SK-N-SH (cell line): Measurements from ENCODE around the gene TRIM47. TPM values are rescaled to one million over a fixed set of nuclear protein-coding genes. Genes with fewer than 3 reads are reported as not detected.

ENCODE experiments used
- CTCF ChIA-PET: fragments of 300-600, 350-600 bp; formaldehyde crosslinking; extraction: SDS; loops from one replicate; lab custom pipeline; 2021; lab: Yijun Ruan, JAX
- POLR2A ChIA-PET: fragments of 350-600 bp; sonication (Branson Sonifier 250); formaldehyde crosslinking; extraction: SDS; loops from one replicate; lab custom pipeline; 2020; ENCODE audit warnings: antibody characterized with exemption, inconsistent platforms; lab: Yijun Ruan, JAX
- DNase-seq: peaks from one replicate; pipeline ENCODE4 v3.0.0; 2012
- H2AFZ ChIP-seq: fragments of 200-600 bp; sonication (generic); 2 replicates; pipeline ENCODE4 v1.8.1; 2016; ENCODE audit warnings: antibody characterized with exemption, mild to moderate bottlenecking, low read depth
- H3F3A ChIP-seq: fragments of 200-600 bp; sonication (generic); replicated peaks from 2 replicates; pipeline ENCODE3; 2016; ENCODE audit warnings: antibody characterized with exemption, mild to moderate bottlenecking; ENCODE audit not compliant: insufficient read depth
- H3K27ac ChIP-seq, 2 experiments: fragments of 200-500 bp in 1 of 2; fragments of 200-600 bp in 1 of 2; sonication (Bioruptor generic) in 1 of 2; sonication (generic), shearing (Covaris generic) in 1 of 2; 2 replicates each; pipeline versions ENCODE4 v1.5.1 to v1.6.1; 2014 to 2016; ENCODE audit warnings: low read depth in 2 of 2, inconsistent platforms in 1 of 2, low read length in 1 of 2, mild to moderate bottlenecking in 1 of 2, mixed read lengths in 1 of 2
- H3K27me3 ChIP-seq: fragments of 200-600 bp; sonication (generic), shearing (Covaris generic); 2 replicates; pipeline ENCODE4 v1.6.1; 2016; ENCODE audit warnings: mixed run types; ENCODE audit not compliant: insufficient read depth
- H3K36me3 ChIP-seq, 2 experiments: fragments of 200-500 bp in 1 of 2; fragments of 200-600 bp in 1 of 2; sonication (Bioruptor generic) in 1 of 2; sonication (generic) in 1 of 2; replicated peaks in 1 of 2; 2 replicates each; pipeline versions ENCODE3 to v1.5.1; 2014 to 2016; ENCODE audit warnings: low read length in 1 of 2, mild to moderate bottlenecking in 1 of 2; ENCODE audit not compliant: insufficient read depth in 2 of 2, control insufficient read depth in 1 of 2
- H3K4me1 ChIP-seq, 2 experiments: fragments of 200-500 bp in 1 of 2; fragments of 200-600 bp in 1 of 2; sonication (Bioruptor generic) in 1 of 2; sonication (generic), shearing (Covaris generic) in 1 of 2; 2 replicates each; pipeline versions ENCODE4 v1.5.1 to v1.6.1; 2014 to 2016; ENCODE audit warnings: low read depth in 1 of 2, low read length in 1 of 2, mixed run types in 1 of 2; ENCODE audit not compliant: insufficient read depth in 2 of 2, control insufficient read depth in 1 of 2
- H3K4me2 ChIP-seq: fragments of 200-600 bp; sonication (generic), shearing (Covaris generic); 2 replicates; pipeline ENCODE4 v1.6.1; 2017; ENCODE audit warnings: mixed run types
- H3K4me3 ChIP-seq, 2 experiments: fragments of 200-500 bp in 1 of 2; fragments of 200-600 bp in 1 of 2; sonication (Bioruptor generic) in 1 of 2; sonication (generic), shearing (Covaris generic) in 1 of 2; 2 replicates each; pipeline versions ENCODE4 v1.5.1 to v1.8.1; 2014 to 2016; ENCODE audit warnings: low read depth in 2 of 2, inconsistent platforms in 1 of 2, low read length in 1 of 2, mild to moderate bottlenecking in 1 of 2, mixed read lengths in 1 of 2, moderate library complexity in 1 of 2
- H3K79me2 ChIP-seq: fragments of 200-600 bp; sonication (generic); 2 replicates; pipeline ENCODE4 v1.8.1; 2017; ENCODE audit warnings: mild to moderate bottlenecking; ENCODE audit not compliant: insufficient read depth
- H3K9ac ChIP-seq: fragments of 200-600 bp; sonication (generic); 2 replicates; pipeline ENCODE4 v1.6.1; 2017; ENCODE audit warnings: mixed run types
- H3K9me2 ChIP-seq: fragments of 200-600 bp; sonication (generic); 2 replicates; pipeline ENCODE4 v1.6.1; 2017; ENCODE audit warnings: mixed run types
- H3K9me3 ChIP-seq: fragments of 200-600 bp; sonication (generic); 2 replicates; pipeline ENCODE4 v1.6.1; 2017; ENCODE audit warnings: mixed run types, mild to moderate bottlenecking, moderate library complexity
- H4K20me1 ChIP-seq: fragments of 200-600 bp; sonication (generic); 2 replicates; pipeline ENCODE4 v1.6.1; 2017; ENCODE audit warnings: mild to moderate bottlenecking, mixed run types; ENCODE audit not compliant: insufficient read depth
- CHD2 ChIP-seq: fragments of 150-350 bp; IDR thresholded peaks from 2 replicates; pipeline ENCODE4 v1.6.1; 2018; ENCODE audit warnings: low read length; ENCODE audit not compliant: partially characterized antibody
- EZH2phosphoT487 ChIP-seq: fragments of 200-600 bp; sonication (generic); IDR thresholded peaks from 2 replicates; pipeline ENCODE4 v1.6.1; 2017; ENCODE audit warnings: low read depth, mixed run types, mild to moderate bottlenecking, antibody characterized with exemption, moderate library complexity, borderline replicate concordance
- GABPA ChIP-seq: IDR thresholded peaks from 2 replicates; pipeline ENCODE4 v1.4.0; 2012; ENCODE audit warnings: low read depth, mild to moderate bottlenecking
- MEF2A ChIP-seq: IDR thresholded peaks from 2 replicates; pipeline ENCODE4 v1.4.0; 2012; ENCODE audit warnings: low read depth, borderline replicate concordance
- NRF1 ChIP-seq: IDR thresholded peaks from 2 replicates; pipeline ENCODE4 v1.6.1; 2012; ENCODE audit warnings: low read depth, mild to moderate bottlenecking, low read length
- POLR2AphosphoS5 ChIP-seq: IDR thresholded peaks from 2 replicates; pipeline ENCODE4 v1.6.1; 2012; ENCODE audit warnings: low read depth, low read length
- RAD21 ChIP-seq: IDR thresholded peaks from 2 replicates; pipeline ENCODE4 v1.6.1; 2012; ENCODE audit warnings: mild to moderate bottlenecking, low read length
- RXRA ChIP-seq: IDR thresholded peaks from 2 replicates; pipeline ENCODE4 v1.4.0; 2012; ENCODE audit warnings: low read depth, mild to moderate bottlenecking, borderline replicate concordance
- SIN3A ChIP-seq: IDR thresholded peaks from 2 replicates; pipeline ENCODE4 v1.6.1; 2012; ENCODE audit warnings: low read depth, mild to moderate bottlenecking, low read length, moderate library complexity, borderline replicate concordance
- TAF1 ChIP-seq: IDR thresholded peaks from 2 replicates; pipeline ENCODE4 v1.6.1; 2012; ENCODE audit warnings: low read depth, mild to moderate bottlenecking, low read length, moderate library complexity, borderline replicate concordance
- TCF12 ChIP-seq: IDR thresholded peaks from 2 replicates; pipeline ENCODE4 v1.4.0; 2012
- YY1 ChIP-seq: IDR thresholded peaks from 2 replicates; pipeline ENCODE4 v1.4.0; 2012; ENCODE audit warnings: low read depth, mild to moderate bottlenecking
- ZBTB33 ChIP-seq: IDR thresholded peaks from 2 replicates; pipeline ENCODE4 v1.4.0; 2012; ENCODE audit warnings: low read depth, borderline replicate concordance
- WGBS: methylation state at CpG from one replicate; pipeline ENCODE4 v1.1.6; 2017; ENCODE audit warnings: low lambda C conversion rate; 5-methylcytosine and 5-hydroxymethylcytosine counted together
- polyA plus RNA-seq, 3 experiments: library from polyadenylated mRNA; depleted of rRNA; stranded (reverse); fragments of >200 nt; gene quantifications; 2 replicates each; pipeline ENCODE4 v1.2.3, GENCODE V29; 2012
- TF ChIP-seq, protein P1 (sequence below): fragments of 200-600 bp; sonication (generic); IDR thresholded peaks from 2 replicates; pipeline ENCODE4 v1.6.1; 2017; ENCODE audit warnings: antibody characterized with exemption, mild to moderate bottlenecking, moderate library complexity
- TF ChIP-seq, protein P2 (sequence below): IDR thresholded peaks from 2 replicates; pipeline ENCODE4 v1.4.0; 2012; ENCODE audit warnings: low read depth
- TF ChIP-seq, protein P3 (sequence below): IDR thresholded peaks from 2 replicates; pipeline ENCODE4 v1.4.0; 2012; ENCODE audit warnings: low read depth, borderline replicate concordance
- TF ChIP-seq, protein P4 (sequence below): fragments of 150-350 bp; IDR thresholded peaks from 2 replicates; pipeline ENCODE4 v1.6.1; 2016; ENCODE audit warnings: mild to moderate bottlenecking, low read depth, low read length

TRIM47 gene
- polyA plus RNA-seq, 1 of the 3 experiments (the other 2 are of a cell fraction) = 5.1 TPM

DNA sequence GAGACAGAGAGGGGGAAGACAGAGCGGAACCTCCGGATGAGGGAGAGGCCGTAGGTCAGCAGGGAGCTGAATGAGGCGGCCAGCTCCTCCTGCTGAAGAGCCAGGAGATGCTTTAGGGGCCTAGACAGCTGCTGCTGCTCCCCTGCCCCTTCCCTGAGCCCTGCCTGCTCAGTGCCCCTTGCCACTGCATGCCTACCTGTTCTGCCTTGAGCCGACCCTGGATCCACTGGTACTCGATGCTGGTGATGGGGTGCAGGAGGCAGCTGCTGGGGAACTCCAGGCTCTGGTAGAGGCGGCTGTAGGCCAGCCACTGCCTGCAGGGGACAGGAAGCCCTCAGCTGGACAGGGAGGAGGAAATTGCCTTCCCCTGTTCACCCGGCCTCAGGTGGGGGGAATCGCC is 41.8 kb downstream of the TRIM47 start:
- TF ChIP-seq SIN3A = no peak
- TF ChIP-seq, protein P1, sequence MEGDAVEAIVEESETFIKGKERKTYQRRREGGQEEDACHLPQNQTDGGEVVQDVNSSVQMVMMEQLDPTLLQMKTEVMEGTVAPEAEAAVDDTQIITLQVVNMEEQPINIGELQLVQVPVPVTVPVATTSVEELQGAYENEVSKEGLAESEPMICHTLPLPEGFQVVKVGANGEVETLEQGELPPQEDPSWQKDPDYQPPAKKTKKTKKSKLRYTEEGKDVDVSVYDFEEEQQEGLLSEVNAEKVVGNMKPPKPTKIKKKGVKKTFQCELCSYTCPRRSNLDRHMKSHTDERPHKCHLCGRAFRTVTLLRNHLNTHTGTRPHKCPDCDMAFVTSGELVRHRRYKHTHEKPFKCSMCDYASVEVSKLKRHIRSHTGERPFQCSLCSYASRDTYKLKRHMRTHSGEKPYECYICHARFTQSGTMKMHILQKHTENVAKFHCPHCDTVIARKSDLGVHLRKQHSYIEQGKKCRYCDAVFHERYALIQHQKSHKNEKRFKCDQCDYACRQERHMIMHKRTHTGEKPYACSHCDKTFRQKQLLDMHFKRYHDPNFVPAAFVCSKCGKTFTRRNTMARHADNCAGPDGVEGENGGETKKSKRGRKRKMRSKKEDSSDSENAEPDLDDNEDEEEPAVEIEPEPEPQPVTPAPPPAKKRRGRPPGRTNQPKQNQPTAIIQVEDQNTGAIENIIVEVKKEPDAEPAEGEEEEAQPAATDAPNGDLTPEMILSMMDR = no peak
- TF ChIP-seq TAF1 = no peak
- TF ChIP-seq EZH2phosphoT487 = no peak
- TF ChIP-seq CHD2 = no peak
- TF ChIP-seq MEF2A = no peak
- no peak for TF ChIP-seq RAD21
- TF ChIP-seq, protein P2, sequence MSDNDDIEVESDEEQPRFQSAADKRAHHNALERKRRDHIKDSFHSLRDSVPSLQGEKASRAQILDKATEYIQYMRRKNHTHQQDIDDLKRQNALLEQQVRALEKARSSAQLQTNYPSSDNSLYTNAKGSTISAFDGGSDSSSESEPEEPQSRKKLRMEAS = no peak
- no peak for TF ChIP-seq GABPA
- TF ChIP-seq RXRA = no peak
- TF ChIP-seq TCF12 = no peak
- TF ChIP-seq, protein P3, sequence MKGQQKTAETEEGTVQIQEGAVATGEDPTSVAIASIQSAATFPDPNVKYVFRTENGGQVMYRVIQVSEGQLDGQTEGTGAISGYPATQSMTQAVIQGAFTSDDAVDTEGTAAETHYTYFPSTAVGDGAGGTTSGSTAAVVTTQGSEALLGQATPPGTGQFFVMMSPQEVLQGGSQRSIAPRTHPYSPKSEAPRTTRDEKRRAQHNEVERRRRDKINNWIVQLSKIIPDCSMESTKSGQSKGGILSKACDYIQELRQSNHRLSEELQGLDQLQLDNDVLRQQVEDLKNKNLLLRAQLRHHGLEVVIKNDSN = no peak
- no peak for TF ChIP-seq YY1
- TF ChIP-seq, protein P4, sequence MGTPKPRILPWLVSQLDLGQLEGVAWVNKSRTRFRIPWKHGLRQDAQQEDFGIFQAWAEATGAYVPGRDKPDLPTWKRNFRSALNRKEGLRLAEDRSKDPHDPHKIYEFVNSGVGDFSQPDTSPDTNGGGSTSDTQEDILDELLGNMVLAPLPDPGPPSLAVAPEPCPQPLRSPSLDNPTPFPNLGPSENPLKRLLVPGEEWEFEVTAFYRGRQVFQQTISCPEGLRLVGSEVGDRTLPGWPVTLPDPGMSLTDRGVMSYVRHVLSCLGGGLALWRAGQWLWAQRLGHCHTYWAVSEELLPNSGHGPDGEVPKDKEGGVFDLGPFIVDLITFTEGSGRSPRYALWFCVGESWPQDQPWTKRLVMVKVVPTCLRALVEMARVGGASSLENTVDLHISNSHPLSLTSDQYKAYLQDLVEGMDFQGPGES = no peak
- no peak for TF ChIP-seq NRF1
- TF ChIP-seq ZBTB33 = no peak
- no peak for TF ChIP-seq POLR2AphosphoS5
- Histone ChIP-seq H3F3A (no peaks in the 10 kb centered on the region), H3K27ac (no peak overlapping the region), H3K9ac (no peak overlapping the region), H3K36me3 (no peaks in the 10 kb centered on the region), H3K9me3 (no peaks in the 10 kb centered on the region), H3K9me2 (no peaks in the 10 kb centered on the region), H2AFZ (no peak overlapping the region), H3K4me3 (no peak overlapping the region), H3K4me2 (no peak overlapping the region), H3K27me3 (no peaks in the 10 kb centered on the region), H3K79me2 (no peaks in the 10 kb centered on the region), H4K20me1 (no peaks in the 10 kb centered on the region), H3K4me1 (peaks cover 0 to 4% of the 10 kb centered on the region in 2 experiments; a peak in 1 of 4 replicates)
- DNase-seq = no peak
- WGBS = 83% methylated on average over 9 of the region's 9 CpGs
- ChIA-PET CTCF (interaction anchor here (0.8 to 16.5 kb wide), 8 partner anchors 4 to 89 kb away, joined by 3 to 326 read pairs (median 4); partner anchors contain the start of genes UNC13D and WBP2), POLR2A (interaction anchor here (0.6 to 1.2 kb wide), 3 partner anchors 9 to 831 kb away, joined by 3 to 4 read pairs (median 4); no protein-coding TSS in a partner anchor)
